Lung (tissue), 12 donors: Measurements from ENCODE around the gene PROM1. TPM values are rescaled to one million over a fixed set of nuclear protein-coding genes. Genes with fewer than 3 reads are reported as not detected.

ENCODE experiments used
- ATAC-seq: fragments of 200-7000 bp; cut with Tn5 transposase; one replicate; pipeline ENCODE4 v1.9.1; 2020; ENCODE audit warnings: moderate number of reproducible peaks; ENCODE audit not compliant: insufficient read depth, low FRiP score
- DNase-seq, 3 donors: peaks; one replicate each; pipeline ENCODE4 v3.0.0-alpha.2; 2013 to 2017
- H3K27ac ChIP-seq, 2 donors: one replicate each; pipeline ENCODE4 v1.5.1; 2013; ENCODE audit warnings: mild to moderate bottlenecking in 2 of 2, moderate library complexity in 2 of 2, control low read depth in 1 of 2, inconsistent platforms in 1 of 2, low read depth in 1 of 2, low read length in 1 of 2
- H3K27me3 ChIP-seq, 3 donors: one replicate each; pipeline ENCODE4 v1.5.1; 2013; ENCODE audit warnings: low read length in 2 of 3; ENCODE audit not compliant: control insufficient read depth in 3 of 3, insufficient read depth in 3 of 3
- H3K36me3 ChIP-seq, 4 donors: one replicate each; pipeline ENCODE4 v1.5.1; 2013; ENCODE audit warnings: low read length in 4 of 4, mild to moderate bottlenecking in 1 of 4, moderate library complexity in 1 of 4; ENCODE audit not compliant: control insufficient read depth in 4 of 4, insufficient read depth in 4 of 4
- H3K4me1 ChIP-seq, 5 donors: one replicate each; pipeline ENCODE4 v1.5.1; 2013; ENCODE audit warnings: low read length in 5 of 5, mild to moderate bottlenecking in 2 of 5, moderate library complexity in 1 of 5; ENCODE audit not compliant: control insufficient read depth in 5 of 5, insufficient read depth in 5 of 5
- H3K4me3 ChIP-seq: one replicate; pipeline ENCODE4 v1.5.1; 2013; ENCODE audit warnings: mild to moderate bottlenecking, control low read depth, moderate library complexity
- H3K9ac ChIP-seq, 2 donors: one replicate each; pipeline ENCODE4 v1.5.1; 2013; ENCODE audit warnings: low read length in 2 of 2, control low read depth in 1 of 2; ENCODE audit not compliant: insufficient read depth in 1 of 2
- H3K9me3 ChIP-seq, 4 donors: one replicate each; pipeline ENCODE4 v1.5.1; 2013; ENCODE audit warnings: low read length in 3 of 4, mild to moderate bottlenecking in 1 of 4, moderate library complexity in 1 of 4; ENCODE audit not compliant: control insufficient read depth in 4 of 4, insufficient read depth in 3 of 4
- WGBS, 2 donors: extraction: QIAGEN DNeasy Blood & Tissue Kit; methylation state at CpG; one replicate each; pipeline ENCODE4 v1.1.7; 2013; 5-methylcytosine and 5-hydroxymethylcytosine counted together
- polyA plus RNA-seq, 2 donors: library from polyadenylated mRNA; stranded (reverse); fragments of 200-250 nt; gene quantifications; one replicate each; pipeline ENCODE4 v1.2.1, GENCODE V29; 2013
- total RNA-seq, 2 donors: library from RNA; depleted of rRNA in 1 of 2; stranded (reverse); fragments of >200 nt in 1 of 2; gene quantifications; one replicate each; pipeline ENCODE4 v1.2.1, GENCODE V29; 2014 to 2021
- TF ChIP-seq, protein P1 (sequence below): IDR thresholded peaks from 2 replicates; pipeline ENCODE4 v1.5.1; 2012; ENCODE audit warnings: mild to moderate bottlenecking; ENCODE audit errors: control extremely low read depth, extremely low read depth
- donor health status: control.
- donor health status: control.
- donor health status: Bipolar disorder and iron deficiency.
- donor health status: healthy.
- donor health status: DM: yes; HTN: yes; CAD: no.

The PROM1 gene
- total and polyA plus RNA-seq, 4 donors, result 6.7 to 49.5 (median 27.6) TPM

DNA sequence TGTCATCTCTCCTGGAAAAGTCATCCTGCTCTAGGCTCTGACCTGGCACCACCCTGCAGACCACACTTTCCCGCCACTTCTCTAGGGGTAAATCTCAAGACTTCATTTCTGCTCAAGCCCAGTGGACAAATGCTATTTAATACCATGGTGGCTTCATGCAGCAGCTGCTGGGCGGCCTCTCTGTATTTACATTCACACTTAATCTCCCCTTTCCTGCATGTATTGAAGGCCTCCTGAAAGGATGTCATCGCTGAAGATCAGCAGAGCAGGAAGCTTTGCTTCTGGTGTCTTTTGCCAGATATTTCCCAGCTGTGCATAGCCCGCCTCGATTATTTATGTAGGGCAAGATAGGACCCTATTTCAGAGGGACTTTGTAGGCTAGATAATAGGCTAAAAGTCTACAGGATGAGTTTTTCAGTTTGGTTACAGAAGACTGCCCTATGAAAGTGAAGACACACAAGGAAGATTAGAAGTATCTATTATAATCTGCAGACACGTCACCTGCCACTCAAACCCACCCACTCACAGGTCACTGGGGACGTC is 17.2 kb downstream of the PROM1 start:
- TF ChIP-seq, protein P1, sequence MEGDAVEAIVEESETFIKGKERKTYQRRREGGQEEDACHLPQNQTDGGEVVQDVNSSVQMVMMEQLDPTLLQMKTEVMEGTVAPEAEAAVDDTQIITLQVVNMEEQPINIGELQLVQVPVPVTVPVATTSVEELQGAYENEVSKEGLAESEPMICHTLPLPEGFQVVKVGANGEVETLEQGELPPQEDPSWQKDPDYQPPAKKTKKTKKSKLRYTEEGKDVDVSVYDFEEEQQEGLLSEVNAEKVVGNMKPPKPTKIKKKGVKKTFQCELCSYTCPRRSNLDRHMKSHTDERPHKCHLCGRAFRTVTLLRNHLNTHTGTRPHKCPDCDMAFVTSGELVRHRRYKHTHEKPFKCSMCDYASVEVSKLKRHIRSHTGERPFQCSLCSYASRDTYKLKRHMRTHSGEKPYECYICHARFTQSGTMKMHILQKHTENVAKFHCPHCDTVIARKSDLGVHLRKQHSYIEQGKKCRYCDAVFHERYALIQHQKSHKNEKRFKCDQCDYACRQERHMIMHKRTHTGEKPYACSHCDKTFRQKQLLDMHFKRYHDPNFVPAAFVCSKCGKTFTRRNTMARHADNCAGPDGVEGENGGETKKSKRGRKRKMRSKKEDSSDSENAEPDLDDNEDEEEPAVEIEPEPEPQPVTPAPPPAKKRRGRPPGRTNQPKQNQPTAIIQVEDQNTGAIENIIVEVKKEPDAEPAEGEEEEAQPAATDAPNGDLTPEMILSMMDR, result no peak

GRCh38 chr4:16065066-16065465 is 18.8 kb downstream of the PROM1 start:
- ATAC-seq (no peak), DNase-seq (no peak)
- no peaks in the 10 kb centered on the region for H3K9me3 ChIP-seq
- H3K36me3 ChIP-seq, result no peaks in the 10 kb centered on the region
- 95 to 100% methylated on average over 1 of the region's 1 CpG for WGBS, 2 donors
- H3K9ac ChIP-seq, result no peak overlapping the region
- no peaks in the 10 kb centered on the region for H3K27me3 ChIP-seq
- no peak overlapping the region for H3K27ac ChIP-seq
- H3K4me1 ChIP-seq, result peaks cover 0 to 41% (median 13%) of the 10 kb centered on the region in 5 donors
- no peak overlapping the region for H3K4me3 ChIP-seq
- TF ChIP-seq, protein P1, result no peak

More for the DNA sequence above, 17.2 kb downstream of the PROM1 start:
- Histone ChIP-seq H3K4me3 (no peak overlapping the region), H3K4me1 (peaks cover 0 to 32% (median 9%) of the 10 kb centered on the region in 5 donors), H3K9ac (no peak overlapping the region), H3K36me3 (no peaks in the 10 kb centered on the region), H3K9me3 (no peaks in the 10 kb centered on the region), H3K27me3 (peaks cover 0 to 8% (median 0%) of the 10 kb centered on the region in 3 donors), H3K27ac (no peak overlapping the region)
- no peak for ATAC-seq
- peak; percentile 87 to 95 (median 94) for DNase-seq
- WGBS, 2 donors, result 67 to 68% methylated on average over 7 of the region's 7 CpGs

DNA sequence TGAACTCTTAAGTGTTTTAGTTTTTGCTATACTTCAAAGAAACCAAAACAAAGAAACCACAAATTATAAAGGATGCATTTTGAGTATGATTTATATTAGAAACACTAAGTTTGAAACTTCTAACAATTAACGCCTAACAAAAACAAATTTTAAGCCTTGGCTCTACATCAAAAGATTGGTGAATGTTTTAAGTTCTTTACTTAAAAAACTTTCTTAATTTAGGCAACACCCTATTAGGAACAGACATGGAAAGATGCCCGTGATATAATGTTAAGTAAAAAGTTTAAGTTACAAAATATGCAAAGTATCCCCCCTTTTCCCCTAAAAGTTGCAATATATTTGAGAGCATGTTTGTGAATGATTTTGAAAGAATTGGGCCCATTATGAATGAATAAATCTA is 21.2 kb downstream of the PROM1 start:
- WGBS, 2 donors, result 69 to 85% methylated on average over 2 of the region's 2 CpGs
- peaks cover 0 to 44% (median 16%) of the 10 kb centered on the region in 5 donors for H3K4me1 ChIP-seq
- H3K36me3 ChIP-seq, result no peaks in the 10 kb centered on the region
- H3K27ac ChIP-seq, result no peak overlapping the region
- no peak overlapping the region for H3K4me3 ChIP-seq
- H3K9me3 ChIP-seq, result no peaks in the 10 kb centered on the region
- peak in 2 of 3 donors; percentile 61 to 64 for DNase-seq
- peaks cover 0 to 3% (median 0%) of the 10 kb centered on the region in 3 donors for H3K27me3 ChIP-seq
- H3K9ac ChIP-seq, result no peak overlapping the region
- ATAC-seq, result no peak
- TF ChIP-seq, protein P1, result no peak
